A673 (cell line): Measurements from ENCODE around the gene KCNJ14. TPM values are rescaled to one million over a fixed set of nuclear protein-coding genes. Genes with fewer than 3 reads are reported as not detected.
A peak's percentile ranks its signal among the peaks of the same experiment; 100 is the strongest.

ENCODE experiments used
- BruUV-seq: library from RNA; stranded (reverse); fragments of 400-500 nt; replicated peaks from 2 replicates; lab custom pipeline; 2021; lab: Mats Ljungman, UMichigan
- CTCF ChIA-PET: fragments of 300-600 bp; sonication (Branson Sonifier 250); formaldehyde crosslinking; loops from one replicate; lab custom pipeline; 2022; ENCODE audit warnings: antibody characterized with exemption; lab: Charles Lee
- POLR2A ChIA-PET: fragments of 300-600 bp; sonication (Branson Sonifier 250); formaldehyde crosslinking; loops from one replicate; lab custom pipeline; 2022; ENCODE audit warnings: antibody characterized with exemption; ENCODE audit not compliant: low non-redundant PET; lab: Charles Lee
- DNase-seq: peaks from one replicate; pipeline ENCODE4 v3.0.0-alpha.2; 2015; ENCODE audit warnings: low spot score
- H3K27ac ChIP-seq: fragments of 200-600 bp; sonication (generic); 2 replicates; pipeline ENCODE4 v1.5.1; 2016; ENCODE audit warnings: mixed run types, low read depth, mild to moderate bottlenecking, mixed read lengths, antibody characterized with exemption, low read length; ENCODE audit not compliant: poor library complexity, severe bottlenecking
- H3K27me3 ChIP-seq: fragments of 200-600 bp; sonication (generic); replicated peaks from 2 replicates; pipeline ENCODE4 v1.6.1; 2017; ENCODE audit warnings: mixed run types, low read depth, mild to moderate bottlenecking, mixed read lengths, antibody characterized with exemption, low read length; ENCODE audit not compliant: insufficient read depth, poor library complexity
- H3K36me3 ChIP-seq: fragments of 200-600 bp; sonication (generic); 2 replicates; pipeline ENCODE4 v1.6.1; 2016; ENCODE audit warnings: mixed run types, mild to moderate bottlenecking, mixed read lengths, antibody characterized with exemption, low read length; ENCODE audit not compliant: insufficient read depth, poor library complexity, severe bottlenecking
- H3K4me1 ChIP-seq: fragments of 200-600 bp; sonication (generic); 2 replicates; pipeline ENCODE4 v1.6.1; 2017; ENCODE audit warnings: mixed run types, mild to moderate bottlenecking, mixed read lengths, antibody characterized with exemption, low read length; ENCODE audit not compliant: insufficient read depth, poor library complexity, severe bottlenecking
- H3K4me3 ChIP-seq: fragments of 200-600 bp; sonication (generic); 2 replicates; pipeline ENCODE4 v1.5.1; 2016; ENCODE audit warnings: low read depth, mixed run types, mild to moderate bottlenecking, mixed read lengths, low read length; ENCODE audit not compliant: poor library complexity, severe bottlenecking
- H3K9me3 ChIP-seq: fragments of 200-600 bp; sonication (generic); 2 replicates; pipeline ENCODE4 v1.6.1; 2016; ENCODE audit warnings: mixed run types, low read depth, mild to moderate bottlenecking, mixed read lengths, antibody characterized with exemption, low read length; ENCODE audit not compliant: poor library complexity, severe bottlenecking
- EZH2 ChIP-seq: fragments of 200-600 bp; sonication (generic); IDR thresholded peaks from 2 replicates; pipeline ENCODE4 v1.6.1; 2017; ENCODE audit warnings: borderline replicate concordance, low read depth, mild to moderate bottlenecking, mixed read lengths, antibody characterized with exemption, low read length; ENCODE audit not compliant: poor library complexity, severe bottlenecking
- intact Hi-C: fragments of 100-400 bp; cut with micrococcal nuclease; formaldehyde crosslinking; loops from one replicate; pipeline ENCODE4 v1.10.0; 2022; ENCODE audit not compliant: unreplicated experiment
- total RNA-seq: library from RNA; stranded (reverse); gene quantifications from 2 replicates; pipeline ENCODE4 v1.2.3, GENCODE V29; 2021
- TF ChIP-seq, protein P1 (sequence below): fragments of 300-800, 200-600 bp; sonication (generic); conservative IDR thresholded peaks from 2 replicates; pipeline ENCODE4 v1.5.1; 2017; ENCODE audit warnings: low read depth, mild to moderate bottlenecking, antibody characterized with exemption, low read length, moderate library complexity, mixed read lengths

The KCNJ14 gene
- total RNA-seq, 1 experiment from 2014 or later: 6.5 TPM

- peak; percentile 48 for DNase-seq
- Histone ChIP-seq H3K4me1 (peaks cover 7% of the 10 kb centered on the region), H3K27me3 (no peaks in the 10 kb centered on the region), H3K4me3 (peak overlapping the region; percentile 54), H3K36me3 (peaks cover 28% of the 10 kb centered on the region), H3K9me3 (no peaks in the 10 kb centered on the region), H3K27ac (peak overlapping the region; percentile 60)
- ChIA-PET CTCF (interaction anchor here (1.4 kb wide), 1 partner anchor 10 kb away, joined by 3 read pairs; no protein-coding TSS in a partner anchor), POLR2A (no interaction called here)
- intact Hi-C loops: no loop called here
- no TSS peak for BruUV-seq
- TF ChIP-seq EZH2: no peak
- TF ChIP-seq, protein P1, sequence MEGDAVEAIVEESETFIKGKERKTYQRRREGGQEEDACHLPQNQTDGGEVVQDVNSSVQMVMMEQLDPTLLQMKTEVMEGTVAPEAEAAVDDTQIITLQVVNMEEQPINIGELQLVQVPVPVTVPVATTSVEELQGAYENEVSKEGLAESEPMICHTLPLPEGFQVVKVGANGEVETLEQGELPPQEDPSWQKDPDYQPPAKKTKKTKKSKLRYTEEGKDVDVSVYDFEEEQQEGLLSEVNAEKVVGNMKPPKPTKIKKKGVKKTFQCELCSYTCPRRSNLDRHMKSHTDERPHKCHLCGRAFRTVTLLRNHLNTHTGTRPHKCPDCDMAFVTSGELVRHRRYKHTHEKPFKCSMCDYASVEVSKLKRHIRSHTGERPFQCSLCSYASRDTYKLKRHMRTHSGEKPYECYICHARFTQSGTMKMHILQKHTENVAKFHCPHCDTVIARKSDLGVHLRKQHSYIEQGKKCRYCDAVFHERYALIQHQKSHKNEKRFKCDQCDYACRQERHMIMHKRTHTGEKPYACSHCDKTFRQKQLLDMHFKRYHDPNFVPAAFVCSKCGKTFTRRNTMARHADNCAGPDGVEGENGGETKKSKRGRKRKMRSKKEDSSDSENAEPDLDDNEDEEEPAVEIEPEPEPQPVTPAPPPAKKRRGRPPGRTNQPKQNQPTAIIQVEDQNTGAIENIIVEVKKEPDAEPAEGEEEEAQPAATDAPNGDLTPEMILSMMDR: no peak
Measured at GRCh38 chr19:48480558-48481500, 25.5 kb downstream of the KCNJ14 start.

- H3K27me3 ChIP-seq: no peaks in the 10 kb centered on the region
- ChIA-PET POLR2A (no interaction called here), CTCF (no interaction called here)
- no peak for DNase-seq
- H3K9me3 ChIP-seq: no peaks in the 10 kb centered on the region
- H3K36me3 ChIP-seq: peaks cover 19% of the 10 kb centered on the region
- TSS peak; percentile 13 for BruUV-seq
- intact Hi-C loops: no loop called here
- no peak overlapping the region for H3K4me3 ChIP-seq
- H3K4me1 ChIP-seq: peaks cover 7% of the 10 kb centered on the region
- H3K27ac ChIP-seq: no peak overlapping the region
- no peak for TF ChIP-seq EZH2
- TF ChIP-seq, protein P1: no peak
Measured at GRCh38 chr19:48481846-48482639, 26.7 kb downstream of the KCNJ14 start.

DNA sequence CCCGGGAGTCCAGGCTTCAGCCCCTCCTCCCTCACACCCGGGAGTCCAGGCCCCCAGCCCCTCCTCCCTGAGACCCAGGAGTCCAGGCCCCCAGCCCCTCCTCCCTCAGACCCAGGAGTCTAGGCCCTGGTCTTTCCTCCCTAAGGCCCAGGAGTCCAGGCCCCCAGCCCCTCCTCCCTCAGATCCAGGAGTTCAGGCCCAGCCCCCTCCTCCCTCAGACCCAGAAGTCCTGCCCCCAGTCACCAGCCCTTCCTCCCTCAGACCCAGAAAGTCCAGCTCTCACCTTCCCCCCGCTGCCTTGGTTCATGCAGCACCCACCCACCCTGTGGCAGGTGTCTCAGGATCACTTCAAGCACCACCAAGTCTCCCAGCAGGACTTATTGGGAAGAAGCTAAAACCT lies 27.9 kb downstream of the KCNJ14 start:
- no TSS peak for BruUV-seq
- TF ChIP-seq, protein P1: no peak
- TF ChIP-seq EZH2: no peak
- DNase-seq: no peak
- no peak overlapping the region for H3K27ac ChIP-seq
- ChIA-PET CTCF (no interaction called here), POLR2A (no interaction called here)
- peaks cover 14% of the 10 kb centered on the region for H3K36me3 ChIP-seq
- H3K27me3 ChIP-seq: no peaks in the 10 kb centered on the region
- intact Hi-C loops: no loop called here
- peaks cover 7% of the 10 kb centered on the region for H3K4me1 ChIP-seq
- H3K4me3 ChIP-seq: no peak overlapping the region
- no peaks in the 10 kb centered on the region for H3K9me3 ChIP-seq
